ENCODE results near the gene MSH3.

Gene MSH3

GRCh38 chr5:80905405-80905804 lies 251.0 kb downstream of the MSH3 start:
- DNase-seq (ENCODE audit: low read depth) = no peak

- no peak for DNase-seq (ENCODE audit: low read depth)
Observed at GRCh38 chr5:80912479-80912878, 258.0 kb downstream of the MSH3 start.

GRCh38 chr5:80915716-80916115 lies 261.3 kb downstream of the MSH3 start:
- DNase-seq (ENCODE audit: low read depth) = no peak

- no peak for DNase-seq (ENCODE audit: low read depth)
Observed at GRCh38 chr5:80916676-80917075, 262.2 kb downstream of the MSH3 start.

- DNase-seq (ENCODE audit: low read depth) = no peak
Observed at GRCh38 chr5:80917631-80918030, 263.2 kb downstream of the MSH3 start.

- DNase-seq (ENCODE audit: low read depth) = no peak
Observed at GRCh38 chr5:80919678-80920196, 265.3 kb downstream of the MSH3 start.

GRCh38 chr5:80920333-80920732 lies 265.9 kb downstream of the MSH3 start:
- no peak for DNase-seq (ENCODE audit: low read depth)

- no peak for DNase-seq (ENCODE audit: low read depth)
Observed at GRCh38 chr5:80921026-80921425, 266.6 kb downstream of the MSH3 start.

GRCh38 chr5:80925931-80926330 lies 271.5 kb downstream of the MSH3 start:
- no peak for DNase-seq (ENCODE audit: low read depth)
